Stimulated activated memory B cell treated with anti-CD40 and anti-IgM and Interleukin-4, amounts not matched to agents 10 μg/mL and 1 μg/mL and 100 μg/mL, for 72 hours (primary cell): ENCODE results near the gene SENP7.
A peak's percentile ranks its signal among the peaks of the same experiment; 100 is the strongest.
"Not testable (repeated sequence)": the region's sequence is repeated elsewhere in the genome, so short reads cannot be mapped to it uniquely, and the experiment has no call there.

Experiments
- ATAC-seq: fragments of 150-1000 bp; cut with Tn5 transposase; 2 replicates; pipeline ENCODE4 v1.10.0; 2021
- H3K27ac Mint-ChIP-seq: one replicate; pipeline ENCODE4 v1.8.0; 2022; ENCODE audit warnings: mild to moderate bottlenecking, mixed read lengths
- H3K27me3 Mint-ChIP-seq: one replicate; pipeline ENCODE4 v1.8.0; 2022; ENCODE audit warnings: mixed read lengths
- H3K36me3 Mint-ChIP-seq: one replicate; pipeline ENCODE4 v1.8.0; 2022; ENCODE audit warnings: mixed read lengths
- H3K4me1 Mint-ChIP-seq: one replicate; pipeline ENCODE4 v1.8.0; 2022; ENCODE audit warnings: mixed read lengths
- H3K4me3 Mint-ChIP-seq: one replicate; pipeline ENCODE4 v1.8.0; 2022; ENCODE audit warnings: mild to moderate bottlenecking, moderate library complexity, mixed read lengths
- H3K9me3 Mint-ChIP-seq: one replicate; pipeline ENCODE4 v1.8.0; 2022; ENCODE audit warnings: mixed read lengths

The SENP7 gene

DNA sequence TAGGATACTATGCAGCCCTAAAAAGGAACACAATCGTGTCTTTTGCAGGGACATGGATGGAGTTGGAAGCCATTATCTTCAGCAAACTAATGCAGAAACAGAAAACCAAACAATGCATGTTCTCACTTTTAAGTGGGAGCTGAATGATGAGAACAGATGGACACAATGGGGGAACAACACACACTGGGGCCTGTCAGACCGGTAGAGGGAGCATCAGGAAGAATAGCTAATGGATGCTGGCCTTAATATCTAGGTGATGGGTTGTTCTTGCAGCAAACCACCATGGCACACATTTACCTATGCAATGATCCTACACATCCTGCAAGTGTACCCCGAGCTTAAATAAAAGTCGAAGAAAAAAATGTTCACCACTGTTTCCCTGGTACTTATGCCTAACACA, 17.5 kb downstream of the SENP7 start:
- peaks cover 3% of the 10 kb centered on the region for H3K9me3 Mint-ChIP-seq
- H3K27me3 Mint-ChIP-seq = no peaks in the 10 kb centered on the region
- peaks cover 51% of the 10 kb centered on the region for H3K36me3 Mint-ChIP-seq
- H3K4me1 Mint-ChIP-seq = peaks cover 11% of the 10 kb centered on the region
- H3K4me3 Mint-ChIP-seq = no peak overlapping the region
- no peak for ATAC-seq
- no peak overlapping the region for H3K27ac Mint-ChIP-seq

DNA sequence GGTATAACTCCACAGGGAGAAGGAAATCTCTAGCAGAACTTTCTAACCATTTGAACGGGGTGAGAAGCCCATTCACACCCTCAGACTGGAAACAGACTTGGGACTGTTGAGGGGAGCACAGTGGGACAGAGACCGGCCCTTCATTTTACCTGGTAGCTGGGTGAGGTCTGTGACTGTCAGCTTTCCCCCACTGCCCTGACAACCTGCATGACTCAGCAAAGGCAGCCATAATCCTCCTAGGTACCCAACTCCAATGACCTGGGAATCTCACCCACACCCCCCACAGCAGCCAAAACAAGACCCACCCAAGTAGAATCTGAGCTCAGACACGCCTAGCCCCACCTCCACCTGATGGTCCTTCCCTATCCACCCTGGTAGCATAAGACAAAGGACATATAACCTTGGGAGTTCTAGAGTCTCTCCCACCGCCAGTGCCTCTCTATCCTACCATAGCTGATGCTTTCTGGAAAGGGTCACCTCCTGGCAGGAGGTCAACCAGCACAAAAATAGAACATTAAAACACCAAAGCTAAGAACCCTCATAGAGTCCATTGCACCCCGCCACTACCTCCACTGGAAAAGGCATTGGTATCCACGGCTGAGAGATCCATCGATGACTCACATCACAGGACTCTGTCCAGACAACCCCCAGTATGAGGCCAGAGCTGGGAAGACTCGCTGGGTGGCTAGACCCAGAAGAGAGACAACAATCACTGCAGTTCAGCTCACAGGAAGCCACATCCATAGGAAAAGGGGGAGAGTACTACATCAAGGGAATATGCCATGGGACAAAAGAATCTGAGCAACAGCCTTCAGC, 28.0 kb downstream of the SENP7 start:
- Mint-ChIP-seq H3K9me3 (peaks cover 3% of the 10 kb centered on the region), H3K36me3 (peaks cover 88% of the 10 kb centered on the region), H3K4me1 (peaks cover 58% of the 10 kb centered on the region), H3K4me3 (no peak overlapping the region), H3K27me3 (no peaks in the 10 kb centered on the region), H3K27ac (peak overlapping the region; percentile 51)
- ATAC-seq = no peak

DNA sequence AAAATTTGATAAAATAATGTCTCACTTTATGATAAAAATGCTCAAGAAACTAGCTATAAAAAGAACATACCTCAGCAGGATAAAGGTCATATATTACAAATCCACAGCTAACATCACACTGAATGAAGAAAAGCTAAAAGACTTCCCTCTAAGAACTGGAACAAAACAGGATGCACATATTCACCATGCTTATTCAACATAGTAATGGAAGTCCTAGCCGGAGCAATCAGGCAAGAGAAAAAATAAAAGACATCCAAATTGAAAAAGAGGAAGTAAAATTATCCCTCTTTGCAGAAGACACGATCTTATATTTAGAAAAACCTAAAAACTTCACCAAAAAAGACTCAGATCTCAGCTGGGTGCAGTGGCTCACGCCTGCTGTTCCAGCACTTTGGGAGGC, 34.0 kb downstream of the SENP7 start:
- no peak for ATAC-seq
- peaks cover 90% of the 10 kb centered on the region for H3K36me3 Mint-ChIP-seq
- no peak overlapping the region for H3K4me3 Mint-ChIP-seq
- H3K9me3 Mint-ChIP-seq = peaks cover 3% of the 10 kb centered on the region
- H3K27me3 Mint-ChIP-seq = no peaks in the 10 kb centered on the region
- peaks cover 44% of the 10 kb centered on the region for H3K4me1 Mint-ChIP-seq
- H3K27ac Mint-ChIP-seq = peak overlapping the region; percentile 42

DNA sequence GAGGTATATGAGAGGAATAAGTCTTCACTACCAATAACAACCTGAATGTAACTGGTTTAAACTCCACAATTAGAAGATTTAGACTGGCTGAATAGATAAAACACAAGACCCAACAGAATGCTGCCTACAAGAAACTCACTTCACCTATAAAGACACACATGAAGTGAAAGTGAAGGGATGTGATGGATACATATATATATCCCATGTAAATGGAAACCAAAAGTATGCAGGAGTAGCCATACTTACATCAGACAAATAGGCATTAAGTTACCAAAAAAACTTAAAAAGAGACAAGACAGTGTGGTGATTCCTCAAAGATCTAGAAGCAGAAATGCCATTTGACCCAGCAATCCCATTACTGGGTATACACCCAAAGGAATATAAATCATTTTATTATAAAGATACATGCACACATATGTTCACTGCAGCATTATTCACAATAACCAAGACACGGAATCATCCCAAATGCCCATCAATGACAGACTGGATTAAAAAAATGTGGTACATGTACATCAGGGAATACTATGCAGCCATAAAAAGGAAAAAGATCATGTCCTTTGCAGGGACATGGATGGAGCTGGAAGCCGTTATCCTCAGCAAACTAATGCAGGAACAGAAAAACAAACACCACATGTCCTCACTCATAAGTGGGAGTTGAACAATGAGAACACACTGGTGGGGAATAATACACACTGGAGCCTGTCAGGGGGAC, 38.0 kb downstream of the SENP7 start:
- Mint-ChIP-seq H3K36me3 (peaks cover 86% of the 10 kb centered on the region), H3K4me1 (peaks cover 32% of the 10 kb centered on the region)
- H3K4me3 Mint-ChIP-seq, H3K27me3 Mint-ChIP-seq, ATAC-seq, H3K9me3 Mint-ChIP-seq, H3K27ac Mint-ChIP-seq: not testable (repeated sequence)

DNA sequence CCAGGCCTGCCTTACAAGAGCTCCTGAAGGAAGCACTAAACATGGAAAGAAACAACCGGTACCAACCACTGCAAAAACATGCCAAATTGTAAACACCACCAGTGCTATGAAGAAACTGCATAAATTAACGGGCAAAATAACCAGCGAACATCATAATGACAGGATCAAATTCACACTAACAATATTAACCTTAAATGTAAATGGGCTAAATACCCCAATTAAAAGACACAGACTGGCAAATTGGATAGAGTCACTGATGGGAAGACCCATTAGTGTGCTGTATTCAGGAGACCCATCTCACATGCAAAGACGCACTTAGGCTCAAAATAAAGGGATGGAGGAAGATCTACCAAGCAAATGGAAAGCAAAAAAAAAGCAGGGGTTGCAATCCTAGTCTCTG, 44.3 kb downstream of the SENP7 start:
- H3K36me3 Mint-ChIP-seq = peaks cover 39% of the 10 kb centered on the region
- not testable (repeated sequence) for ATAC-seq, H3K4me3 Mint-ChIP-seq, H3K9me3 Mint-ChIP-seq, H3K27me3 Mint-ChIP-seq, H3K27ac Mint-ChIP-seq
- H3K4me1 Mint-ChIP-seq = peaks cover 49% of the 10 kb centered on the region

DNA sequence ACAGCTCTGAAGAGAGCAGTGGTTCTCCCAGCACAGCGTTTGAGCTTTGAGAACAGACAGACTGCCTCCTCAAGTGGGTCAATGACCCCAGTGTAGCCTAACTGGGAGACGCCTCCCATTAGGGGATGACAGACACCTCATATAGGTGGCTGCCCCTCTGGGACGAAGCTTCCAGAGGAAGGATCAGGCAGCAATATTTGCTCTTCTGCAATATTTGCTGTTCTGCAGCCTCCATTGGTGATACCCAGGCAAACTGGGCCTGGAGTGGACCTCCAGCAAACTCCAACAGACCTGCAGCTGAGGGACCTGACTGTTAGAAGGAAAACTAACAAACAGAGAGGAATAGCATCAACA, 45.7 kb downstream of the SENP7 start:
- H3K27me3 Mint-ChIP-seq, ATAC-seq, H3K4me3 Mint-ChIP-seq, H3K9me3 Mint-ChIP-seq: not testable (repeated sequence)
- peak overlapping the region; percentile 6 for H3K27ac Mint-ChIP-seq
- H3K36me3 Mint-ChIP-seq = peaks cover 38% of the 10 kb centered on the region
- H3K4me1 Mint-ChIP-seq = peaks cover 44% of the 10 kb centered on the region

DNA sequence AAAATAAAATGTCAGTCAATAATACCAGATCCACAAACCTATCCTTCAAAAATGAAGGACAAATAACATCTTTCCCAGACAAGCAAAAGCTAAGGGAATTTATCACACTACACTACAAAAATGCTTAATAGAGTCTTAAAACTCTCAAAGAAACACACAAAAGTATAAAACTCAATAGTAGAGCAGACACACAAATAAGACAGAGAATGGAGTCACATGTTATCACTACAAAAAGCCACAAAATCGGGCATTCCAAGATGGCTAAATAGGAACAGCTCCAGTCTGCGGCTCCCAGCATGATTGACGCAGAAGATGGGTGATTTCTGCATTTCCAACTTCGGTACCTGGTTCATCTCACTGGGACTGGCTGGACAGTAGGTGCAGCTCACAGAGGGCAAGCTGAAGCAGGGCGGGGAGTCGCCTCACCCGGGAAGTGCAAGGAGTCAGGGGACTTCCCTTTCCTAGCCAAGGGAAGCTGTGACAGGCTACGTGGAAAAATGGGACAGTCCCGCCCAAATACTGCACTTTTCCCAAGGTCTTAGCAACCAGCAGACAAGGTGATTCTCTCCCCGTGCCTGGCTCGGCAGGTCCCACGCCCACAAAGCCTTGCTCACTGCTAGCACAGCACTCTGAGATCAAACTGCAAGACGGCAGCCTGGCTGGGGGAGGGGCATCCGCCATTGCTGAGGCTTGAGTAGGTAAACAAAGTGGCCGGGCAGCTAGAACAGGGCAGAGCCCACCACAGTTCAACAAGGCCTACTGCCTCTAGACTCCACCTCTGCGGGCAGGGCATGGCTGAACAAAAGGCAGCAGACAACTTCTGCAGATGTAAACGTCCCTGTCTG, 46.3 kb downstream of the SENP7 start:
- Mint-ChIP-seq H3K27ac (peak overlapping the region; percentile 6), H3K4me3 (peak overlapping the region; percentile 8), H3K4me1 (peaks cover 48% of the 10 kb centered on the region), H3K36me3 (peaks cover 38% of the 10 kb centered on the region), H3K9me3 (peaks cover 10% of the 10 kb centered on the region), H3K27me3 (no peaks in the 10 kb centered on the region)
- no peak for ATAC-seq

DNA sequence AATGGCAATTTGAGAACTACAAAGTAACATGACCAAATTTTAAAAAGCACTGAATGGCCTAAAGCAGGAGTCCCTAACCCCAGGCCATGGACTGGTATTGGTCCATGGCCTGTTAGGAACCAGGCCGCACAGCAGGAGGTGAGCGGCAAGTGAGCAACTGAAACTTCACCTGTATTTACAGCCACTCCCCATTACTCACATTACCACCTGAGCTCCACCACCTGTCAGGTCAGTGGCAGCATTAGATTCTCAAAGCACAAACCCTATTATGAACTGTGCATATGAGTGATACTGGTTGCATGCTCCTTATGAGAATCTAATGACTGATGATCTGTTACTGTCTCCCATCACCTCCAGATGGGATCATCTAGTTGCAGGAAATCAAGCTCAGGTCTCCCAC, 48.8 kb downstream of the SENP7 start:
- ATAC-seq = no peak
- Mint-ChIP-seq H3K4me1 (peaks cover 63% of the 10 kb centered on the region), H3K27me3 (no peaks in the 10 kb centered on the region), H3K36me3 (peaks cover 44% of the 10 kb centered on the region), H3K9me3 (peaks cover 10% of the 10 kb centered on the region), H3K27ac (no peak overlapping the region), H3K4me3 (no peak overlapping the region)

DNA sequence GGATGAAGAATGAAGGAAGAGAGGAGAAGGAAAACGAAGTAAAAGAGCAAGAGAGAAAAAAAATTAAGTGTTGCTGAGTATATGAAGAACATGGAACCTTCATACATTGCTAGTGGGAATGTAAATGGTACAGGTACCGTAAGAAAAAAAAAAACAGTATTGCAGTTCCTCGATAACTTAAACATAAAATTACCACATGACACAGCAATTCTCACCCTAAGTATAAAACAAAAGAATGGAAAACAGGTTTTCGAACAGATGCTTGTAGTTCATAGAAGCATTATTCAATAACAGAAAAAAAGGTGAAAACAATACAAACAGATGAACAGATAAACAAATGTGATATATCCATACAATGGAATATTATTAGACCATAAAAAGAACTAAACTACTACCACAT, 51.6 kb downstream of the SENP7 start:
- Mint-ChIP-seq H3K4me1 (peaks cover 38% of the 10 kb centered on the region), H3K36me3 (peaks cover 45% of the 10 kb centered on the region), H3K4me3 (no peak overlapping the region), H3K9me3 (peaks cover 4% of the 10 kb centered on the region), H3K27ac (no peak overlapping the region), H3K27me3 (no peaks in the 10 kb centered on the region)
- ATAC-seq = no peak

DNA sequence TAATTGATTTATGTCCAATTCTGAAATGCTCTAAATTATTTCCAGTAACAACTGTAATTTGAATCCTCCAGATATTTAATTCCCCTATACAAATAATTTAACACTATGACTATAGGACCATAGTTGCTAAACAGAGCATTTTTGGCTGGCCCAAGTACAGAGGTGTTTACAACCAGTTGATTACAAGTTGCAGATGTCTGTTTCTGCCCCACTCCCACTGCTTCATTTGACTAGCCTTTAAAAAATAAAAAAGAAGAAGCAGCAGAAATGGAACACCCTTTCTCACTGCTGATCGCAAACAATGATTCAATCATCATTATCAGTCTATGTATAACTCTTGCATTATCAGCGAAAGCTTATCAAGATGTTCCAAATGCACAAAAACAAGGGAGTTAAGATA, 54.6 kb downstream of the SENP7 start:
- Mint-ChIP-seq H3K27me3 (no peaks in the 10 kb centered on the region), H3K4me3 (no peak overlapping the region), H3K4me1 (peaks cover 21% of the 10 kb centered on the region), H3K36me3 (peaks cover 55% of the 10 kb centered on the region), H3K9me3 (peaks cover 10% of the 10 kb centered on the region), H3K27ac (no peak overlapping the region)
- no peak for ATAC-seq

DNA sequence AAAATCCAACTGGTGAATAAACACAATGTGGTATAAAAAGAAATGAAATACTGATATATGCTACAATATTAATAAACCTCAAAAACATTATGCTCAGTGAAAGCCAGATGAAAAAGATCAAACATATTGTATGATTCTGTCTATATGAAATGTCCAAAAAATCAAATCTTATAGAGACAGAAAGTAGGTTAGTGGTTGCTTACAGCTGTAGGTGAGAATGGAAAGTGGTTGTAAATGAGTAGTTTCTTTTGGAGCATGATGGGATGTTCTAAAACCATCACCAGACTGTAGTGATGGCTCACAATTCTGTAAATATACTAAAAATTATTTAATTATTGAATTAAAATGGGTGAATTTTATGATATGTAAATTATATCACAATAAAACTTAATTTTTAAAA, 58.4 kb downstream of the SENP7 start:
- ATAC-seq = no peak
- H3K27me3 Mint-ChIP-seq = no peaks in the 10 kb centered on the region
- H3K9me3 Mint-ChIP-seq = peaks cover 6% of the 10 kb centered on the region
- no peak overlapping the region for H3K27ac Mint-ChIP-seq
- peaks cover 42% of the 10 kb centered on the region for H3K36me3 Mint-ChIP-seq
- no peak overlapping the region for H3K4me3 Mint-ChIP-seq
- H3K4me1 Mint-ChIP-seq = peaks cover 12% of the 10 kb centered on the region

DNA sequence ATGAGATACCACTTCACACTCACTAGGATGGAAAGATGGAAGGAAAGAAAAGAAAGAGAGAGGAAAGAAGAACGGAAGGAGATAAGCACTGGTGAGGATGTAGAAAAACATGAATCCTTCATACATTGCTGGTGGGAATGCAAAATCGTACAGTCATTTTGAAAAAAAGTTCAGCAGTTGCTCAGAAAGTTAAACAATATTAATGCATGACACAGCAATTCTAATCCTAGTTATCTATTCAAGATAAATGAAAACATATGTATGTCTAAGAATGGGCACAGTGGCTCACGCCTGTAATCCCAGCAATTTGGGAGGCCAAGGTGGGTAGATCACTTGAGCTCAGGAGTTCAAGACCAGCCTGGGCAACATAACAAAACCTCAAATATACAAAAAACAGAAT, 59.1 kb downstream of the SENP7 start:
- Mint-ChIP-seq H3K9me3 (peaks cover 6% of the 10 kb centered on the region), H3K27ac (no peak overlapping the region), H3K36me3 (peaks cover 46% of the 10 kb centered on the region), H3K4me1 (peaks cover 14% of the 10 kb centered on the region), H3K4me3 (no peak overlapping the region), H3K27me3 (no peaks in the 10 kb centered on the region)
- no peak for ATAC-seq

DNA sequence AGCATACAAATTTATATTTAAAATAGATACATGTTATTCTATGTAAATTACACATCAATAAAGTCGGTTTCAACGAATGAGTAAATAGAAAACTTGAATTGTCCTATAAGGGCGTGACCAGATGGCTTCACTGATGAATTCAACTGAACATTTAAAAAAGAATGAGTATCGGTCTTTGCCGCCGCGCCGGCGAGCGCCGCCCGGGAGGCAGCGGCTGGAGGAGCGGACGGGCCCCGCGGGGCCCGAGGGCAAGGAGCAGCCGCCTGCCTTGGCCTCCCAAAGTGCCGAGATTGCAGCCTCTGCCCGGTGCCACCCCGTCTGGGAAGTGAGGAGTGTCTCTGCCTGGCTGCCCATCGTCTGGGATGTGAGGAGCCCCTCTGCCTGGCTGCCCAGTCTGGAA, 74.4 kb downstream of the SENP7 start:
- peaks cover 57% of the 10 kb centered on the region for H3K36me3 Mint-ChIP-seq
- not testable (repeated sequence) for H3K4me3 Mint-ChIP-seq, ATAC-seq, H3K27me3 Mint-ChIP-seq, H3K27ac Mint-ChIP-seq
- H3K9me3 Mint-ChIP-seq = peaks cover 14% of the 10 kb centered on the region
- H3K4me1 Mint-ChIP-seq = peaks cover 44% of the 10 kb centered on the region

DNA sequence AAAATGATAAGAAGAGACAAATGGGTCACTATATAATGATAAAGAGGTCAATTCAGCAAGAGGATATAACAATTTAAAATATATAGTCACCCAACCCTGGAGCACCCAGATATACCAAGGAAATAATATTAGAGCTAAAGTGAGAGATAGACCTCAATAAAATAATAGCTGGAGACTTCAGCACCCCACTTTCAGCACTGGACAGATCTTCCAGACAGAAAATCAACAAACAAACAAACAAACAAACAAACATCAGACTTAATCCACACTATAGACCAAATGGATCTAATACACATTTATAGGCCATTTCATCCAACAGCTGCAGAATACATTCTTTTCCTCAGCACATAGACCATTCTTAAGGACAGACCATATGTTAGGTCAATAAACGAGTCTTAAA, 79.4 kb downstream of the SENP7 start:
- peaks cover 51% of the 10 kb centered on the region for H3K36me3 Mint-ChIP-seq

More for the DNA sequence above, 79.4 kb downstream of the SENP7 start:
- no peaks in the 10 kb centered on the region for H3K27me3 Mint-ChIP-seq
- no peak overlapping the region for H3K4me3 Mint-ChIP-seq
- ATAC-seq = no peak
- H3K9me3 Mint-ChIP-seq = peaks cover 24% of the 10 kb centered on the region
- no peak overlapping the region for H3K27ac Mint-ChIP-seq
- H3K4me1 Mint-ChIP-seq = peaks cover 45% of the 10 kb centered on the region
